Measurements from ENCODE around the gene BNIP5.

DNA sequence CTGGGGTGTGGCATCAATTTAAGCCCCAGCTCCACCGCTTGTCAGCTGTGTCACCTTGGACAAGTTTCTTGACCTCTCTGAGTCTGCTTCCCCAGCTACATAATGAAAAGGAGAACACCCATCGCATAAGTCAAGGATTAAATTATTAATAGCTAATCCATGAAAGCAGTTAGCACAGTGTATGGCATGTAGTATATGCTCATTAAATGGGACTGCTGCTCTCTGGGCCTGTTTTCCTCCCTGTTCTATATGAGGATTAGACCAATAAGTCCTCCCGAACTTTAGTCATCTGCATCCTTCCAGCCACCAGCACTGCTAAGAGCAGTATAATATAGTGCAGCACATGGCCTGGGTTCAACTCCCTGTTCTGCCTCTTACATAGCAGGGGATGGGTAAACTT is 31.1 kb upstream of the BNIP5 start:
- TF ChIP-seq EZH2phosphoT487 (IDR thresholded peaks at IDR 0.05; ENCODE audit: borderline replicate concordance): no peak
- TF ChIP-seq, protein P1, sequence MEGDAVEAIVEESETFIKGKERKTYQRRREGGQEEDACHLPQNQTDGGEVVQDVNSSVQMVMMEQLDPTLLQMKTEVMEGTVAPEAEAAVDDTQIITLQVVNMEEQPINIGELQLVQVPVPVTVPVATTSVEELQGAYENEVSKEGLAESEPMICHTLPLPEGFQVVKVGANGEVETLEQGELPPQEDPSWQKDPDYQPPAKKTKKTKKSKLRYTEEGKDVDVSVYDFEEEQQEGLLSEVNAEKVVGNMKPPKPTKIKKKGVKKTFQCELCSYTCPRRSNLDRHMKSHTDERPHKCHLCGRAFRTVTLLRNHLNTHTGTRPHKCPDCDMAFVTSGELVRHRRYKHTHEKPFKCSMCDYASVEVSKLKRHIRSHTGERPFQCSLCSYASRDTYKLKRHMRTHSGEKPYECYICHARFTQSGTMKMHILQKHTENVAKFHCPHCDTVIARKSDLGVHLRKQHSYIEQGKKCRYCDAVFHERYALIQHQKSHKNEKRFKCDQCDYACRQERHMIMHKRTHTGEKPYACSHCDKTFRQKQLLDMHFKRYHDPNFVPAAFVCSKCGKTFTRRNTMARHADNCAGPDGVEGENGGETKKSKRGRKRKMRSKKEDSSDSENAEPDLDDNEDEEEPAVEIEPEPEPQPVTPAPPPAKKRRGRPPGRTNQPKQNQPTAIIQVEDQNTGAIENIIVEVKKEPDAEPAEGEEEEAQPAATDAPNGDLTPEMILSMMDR (conservative IDR thresholded peaks at IDR 0.05; ENCODE audit: low read length): no peak
